ENCODE measurements around the gene PLXNA4. TPM values are rescaled to one million over a fixed set of nuclear protein-coding genes. Genes with fewer than 3 reads are reported as not detected.
A peak's percentile ranks its signal among the peaks of the same experiment; 100 is the strongest.

The PLXNA4 gene
- total RNA-seq, 1 donor from 2014 or later: 3.5 TPM

DNA sequence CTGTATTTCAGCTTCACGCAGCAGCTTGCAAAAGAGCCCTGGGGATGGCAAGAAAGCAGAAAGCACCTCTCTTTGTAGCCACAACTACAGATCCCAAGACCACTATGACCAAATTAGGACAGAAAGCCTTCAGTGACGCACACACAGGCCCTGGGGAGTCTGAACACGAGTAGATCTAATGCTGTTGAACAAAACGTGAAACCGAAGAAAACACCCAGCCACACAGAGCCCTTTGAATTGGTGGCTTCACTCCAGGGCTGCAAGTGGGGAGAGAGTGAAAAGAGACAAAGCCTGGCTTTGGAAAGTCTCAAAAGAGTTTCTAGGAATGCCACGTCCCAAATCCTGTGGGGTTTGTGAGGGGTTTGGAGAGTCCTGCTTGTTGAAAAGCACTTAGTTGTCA lies 28.4 kb downstream of the PLXNA4 start:
- H3K27me3 Mint-ChIP-seq (ENCODE audit: unreplicated experiment): peaks cover 10% of the 10 kb centered on the region
- peaks cover 14% of the 10 kb centered on the region for H3K4me1 Mint-ChIP-seq (ENCODE audit: unreplicated experiment)
- no peak overlapping the region for H3K4me3 Mint-ChIP-seq (ENCODE audit: unreplicated experiment)
- TF ChIP-seq, protein P1, sequence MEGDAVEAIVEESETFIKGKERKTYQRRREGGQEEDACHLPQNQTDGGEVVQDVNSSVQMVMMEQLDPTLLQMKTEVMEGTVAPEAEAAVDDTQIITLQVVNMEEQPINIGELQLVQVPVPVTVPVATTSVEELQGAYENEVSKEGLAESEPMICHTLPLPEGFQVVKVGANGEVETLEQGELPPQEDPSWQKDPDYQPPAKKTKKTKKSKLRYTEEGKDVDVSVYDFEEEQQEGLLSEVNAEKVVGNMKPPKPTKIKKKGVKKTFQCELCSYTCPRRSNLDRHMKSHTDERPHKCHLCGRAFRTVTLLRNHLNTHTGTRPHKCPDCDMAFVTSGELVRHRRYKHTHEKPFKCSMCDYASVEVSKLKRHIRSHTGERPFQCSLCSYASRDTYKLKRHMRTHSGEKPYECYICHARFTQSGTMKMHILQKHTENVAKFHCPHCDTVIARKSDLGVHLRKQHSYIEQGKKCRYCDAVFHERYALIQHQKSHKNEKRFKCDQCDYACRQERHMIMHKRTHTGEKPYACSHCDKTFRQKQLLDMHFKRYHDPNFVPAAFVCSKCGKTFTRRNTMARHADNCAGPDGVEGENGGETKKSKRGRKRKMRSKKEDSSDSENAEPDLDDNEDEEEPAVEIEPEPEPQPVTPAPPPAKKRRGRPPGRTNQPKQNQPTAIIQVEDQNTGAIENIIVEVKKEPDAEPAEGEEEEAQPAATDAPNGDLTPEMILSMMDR (IDR thresholded peaks at IDR 0.05; ENCODE audit: unreplicated experiment): no peak
- peaks cover 10% of the 10 kb centered on the region for H3K36me3 Mint-ChIP-seq (ENCODE audit: low read depth, unreplicated experiment)
- DNase-seq (ENCODE audit: low spot score): no peak
- H3K9me3 Mint-ChIP-seq (ENCODE audit: unreplicated experiment): peaks cover 5% of the 10 kb centered on the region
- no peak overlapping the region for H3K27ac Mint-ChIP-seq (ENCODE audit: unreplicated experiment)

- H3K27me3 Mint-ChIP-seq (ENCODE audit: unreplicated experiment): peaks cover 9% of the 10 kb centered on the region
- no peak overlapping the region for H3K4me3 Mint-ChIP-seq (ENCODE audit: unreplicated experiment)
- no peak overlapping the region for H3K27ac Mint-ChIP-seq (ENCODE audit: unreplicated experiment)
- H3K36me3 Mint-ChIP-seq (ENCODE audit: low read depth, unreplicated experiment): peaks cover 10% of the 10 kb centered on the region
- no peak for DNase-seq (ENCODE audit: low spot score)
- peaks cover 5% of the 10 kb centered on the region for H3K9me3 Mint-ChIP-seq (ENCODE audit: unreplicated experiment)
- TF ChIP-seq, protein P1 (IDR thresholded peaks at IDR 0.05; ENCODE audit: unreplicated experiment): no peak
- peaks cover 9% of the 10 kb centered on the region for H3K4me1 Mint-ChIP-seq (ENCODE audit: unreplicated experiment)
Measured at GRCh38 chr7:132546366-132547127, 29.7 kb downstream of the PLXNA4 start.

GRCh38 chr7:132545756-132546155 lies 30.5 kb downstream of the PLXNA4 start:
- TF ChIP-seq, protein P1 (IDR thresholded peaks at IDR 0.05; ENCODE audit: unreplicated experiment): no peak
- no peak overlapping the region for H3K4me3 Mint-ChIP-seq (ENCODE audit: unreplicated experiment)
- no peak for DNase-seq (ENCODE audit: low spot score)
- peaks cover 4% of the 10 kb centered on the region for H3K27me3 Mint-ChIP-seq (ENCODE audit: unreplicated experiment)
- H3K36me3 Mint-ChIP-seq (ENCODE audit: low read depth, unreplicated experiment): peaks cover 7% of the 10 kb centered on the region
- H3K27ac Mint-ChIP-seq (ENCODE audit: unreplicated experiment): peak overlapping the region; percentile 37
- peaks cover 8% of the 10 kb centered on the region for H3K4me1 Mint-ChIP-seq (ENCODE audit: unreplicated experiment)
- peaks cover 2% of the 10 kb centered on the region for H3K9me3 Mint-ChIP-seq (ENCODE audit: unreplicated experiment)

DNA sequence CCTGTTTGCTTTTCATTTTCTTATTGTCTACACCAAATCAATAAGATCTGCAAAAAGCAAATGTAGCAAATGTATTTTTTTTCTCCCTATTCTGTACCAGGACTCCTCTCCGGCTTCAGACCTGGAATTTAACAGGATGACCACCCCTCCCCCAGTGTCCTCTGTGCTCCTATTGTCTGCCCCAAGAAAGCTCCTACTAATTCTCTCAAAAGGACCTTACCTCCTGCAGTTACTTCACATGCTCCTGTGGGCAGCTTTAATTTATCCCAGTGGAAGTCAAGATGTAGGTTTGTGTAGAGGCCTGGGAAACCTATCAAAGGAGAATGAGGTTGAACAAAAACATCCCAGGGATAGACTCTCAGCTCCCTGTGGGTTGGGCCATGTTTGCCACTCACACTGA lies 31.3 kb downstream of the PLXNA4 start:
- no peaks in the 10 kb centered on the region for H3K9me3 Mint-ChIP-seq (ENCODE audit: unreplicated experiment)
- peaks cover 4% of the 10 kb centered on the region for H3K27me3 Mint-ChIP-seq (ENCODE audit: unreplicated experiment)
- TF ChIP-seq, protein P1 (IDR thresholded peaks at IDR 0.05; ENCODE audit: unreplicated experiment): no peak
- no peak overlapping the region for H3K4me3 Mint-ChIP-seq (ENCODE audit: unreplicated experiment)
- H3K27ac Mint-ChIP-seq (ENCODE audit: unreplicated experiment): no peak overlapping the region
- H3K36me3 Mint-ChIP-seq (ENCODE audit: low read depth, unreplicated experiment): peaks cover 4% of the 10 kb centered on the region
- H3K4me1 Mint-ChIP-seq (ENCODE audit: unreplicated experiment): peaks cover 8% of the 10 kb centered on the region
- no peak for DNase-seq (ENCODE audit: low spot score)

- TF ChIP-seq, protein P1 (IDR thresholded peaks at IDR 0.05; ENCODE audit: unreplicated experiment): no peak
- no peak for DNase-seq (ENCODE audit: low spot score)
- H3K4me1 Mint-ChIP-seq (ENCODE audit: unreplicated experiment): peaks cover 8% of the 10 kb centered on the region
- H3K4me3 Mint-ChIP-seq (ENCODE audit: unreplicated experiment): no peak overlapping the region
- no peaks in the 10 kb centered on the region for H3K36me3 Mint-ChIP-seq (ENCODE audit: low read depth, unreplicated experiment)
- H3K27me3 Mint-ChIP-seq (ENCODE audit: unreplicated experiment): peaks cover 4% of the 10 kb centered on the region
- no peak overlapping the region for H3K27ac Mint-ChIP-seq (ENCODE audit: unreplicated experiment)
- no peaks in the 10 kb centered on the region for H3K9me3 Mint-ChIP-seq (ENCODE audit: unreplicated experiment)
Measured at GRCh38 chr7:132544025-132544424, 32.2 kb downstream of the PLXNA4 start.

Measured in endothelial cell (in vitro differentiated cells).